Stomach (tissue), 9 donors: Measurements from ENCODE around the gene KCTD17. TPM values are rescaled to one million over a fixed set of nuclear protein-coding genes. Genes with fewer than 3 reads are reported as not detected.

Source experiments
- DNase-seq, 2 donors: peaks; one replicate each; pipeline versions ENCODE4 v3.0.0 to v3.0.0-alpha.2; 2013 to 2019
- H3K27ac ChIP-seq, 5 donors: fragments of 200-600 bp in 4 of 5; sonication (generic) in 4 of 5; one replicate each; pipeline ENCODE4 v1.5.1; 2013 to 2019; ENCODE audit warnings: mild to moderate bottlenecking in 1 of 5, moderate library complexity in 1 of 5
- H3K27me3 ChIP-seq, 3 donors: fragments of 200-600 bp; sonication (generic); one replicate each; pipeline ENCODE4 v1.5.1; 2017 to 2019; ENCODE audit warnings: mixed run types in 1 of 3
- H3K36me3 ChIP-seq, 4 donors: fragments of 200-600 bp; sonication (generic); 1 replicate in 3 of 4; 2 replicates in 1 of 4; pipeline ENCODE4 v1.5.1; 2016 to 2019
- H3K4me1 ChIP-seq, 4 donors: fragments of 200-600 bp; sonication (generic); one replicate each; pipeline ENCODE4 v1.5.1; 2016 to 2019
- H3K4me3 ChIP-seq, 4 donors: fragments of 200-600 bp; sonication (generic) in 3 of 4; one replicate each; pipeline ENCODE4 v1.5.1; 2016 to 2019; ENCODE audit warnings: mild to moderate bottlenecking in 1 of 4
- H3K9me3 ChIP-seq, 4 donors: fragments of 200-600 bp; sonication (generic); one replicate each; pipeline ENCODE4 v1.5.1; 2016 to 2019
- EP300 ChIP-seq: sonication (generic); formaldehyde crosslinking; IDR thresholded peaks from one replicate; pipeline ENCODE4 v1.6.1; 2017; ENCODE audit warnings: antibody characterized with exemption
- POLR2A ChIP-seq, 4 donors: fragments of 450-650 bp; IDR thresholded peaks; one replicate each; pipeline ENCODE4 v1.6.1; 2016; ENCODE audit warnings: antibody characterized with exemption in 4 of 4, control low read depth in 2 of 4, mild to moderate bottlenecking in 1 of 4, moderate library complexity in 1 of 4
- POLR2AphosphoS5 ChIP-seq, 3 donors: sonication (generic); formaldehyde crosslinking; IDR thresholded peaks; one replicate each; pipeline ENCODE4 v1.6.1; 2016; ENCODE audit warnings: antibody characterized with exemption in 3 of 3
- WGBS, 5 donors: extraction: QIAGEN DNeasy Blood & Tissue Kit in 3 of 5; methylation state at CpG; one replicate each; pipeline versions ENCODE4 v1.1.5 to v1.1.7; 2013 to 2018; 5-methylcytosine and 5-hydroxymethylcytosine counted together
- intact Hi-C: fragments of 100-400 bp; cut with DNase I; formaldehyde crosslinking; loops from one replicate; pipeline ENCODE4 v1.15.1; 2023; ENCODE audit warnings: low total_unique reads
- polyA plus RNA-seq, 3 donors: library from polyadenylated mRNA; stranded (reverse); fragments of 200-250 nt; gene quantifications; one replicate each; pipeline ENCODE4 v1.2.3, GENCODE V29; 2013
- total RNA-seq, 5 donors: library from RNA; depleted of rRNA; stranded (reverse); fragments of >200 nt; gene quantifications; one replicate each; pipeline versions ENCODE4 v1.1.0 to v1.2.3, GENCODE V29; 2014 to 2016
- TF ChIP-seq, protein P1 (sequence below), 7 experiments: fragments of 450-650 bp in 4 of 7; fragments of 200-600 bp in 3 of 7; sonication (generic) in 3 of 7; IDR thresholded peaks; one replicate each; pipeline ENCODE4 v1.5.1; 2016 to 2019; ENCODE audit warnings: antibody characterized with exemption in 7 of 7, control low read depth in 2 of 7, mild to moderate bottlenecking in 1 of 7
- donor health status: healthy with polysubstance abuse.
- donor health status: Bipolar disorder and iron deficiency.
- donor health status: healthy.

The KCTD17 gene
- total and polyA plus RNA-seq, 8 donors: 1.8 to 82.8 (median 9.2) TPM

DNA sequence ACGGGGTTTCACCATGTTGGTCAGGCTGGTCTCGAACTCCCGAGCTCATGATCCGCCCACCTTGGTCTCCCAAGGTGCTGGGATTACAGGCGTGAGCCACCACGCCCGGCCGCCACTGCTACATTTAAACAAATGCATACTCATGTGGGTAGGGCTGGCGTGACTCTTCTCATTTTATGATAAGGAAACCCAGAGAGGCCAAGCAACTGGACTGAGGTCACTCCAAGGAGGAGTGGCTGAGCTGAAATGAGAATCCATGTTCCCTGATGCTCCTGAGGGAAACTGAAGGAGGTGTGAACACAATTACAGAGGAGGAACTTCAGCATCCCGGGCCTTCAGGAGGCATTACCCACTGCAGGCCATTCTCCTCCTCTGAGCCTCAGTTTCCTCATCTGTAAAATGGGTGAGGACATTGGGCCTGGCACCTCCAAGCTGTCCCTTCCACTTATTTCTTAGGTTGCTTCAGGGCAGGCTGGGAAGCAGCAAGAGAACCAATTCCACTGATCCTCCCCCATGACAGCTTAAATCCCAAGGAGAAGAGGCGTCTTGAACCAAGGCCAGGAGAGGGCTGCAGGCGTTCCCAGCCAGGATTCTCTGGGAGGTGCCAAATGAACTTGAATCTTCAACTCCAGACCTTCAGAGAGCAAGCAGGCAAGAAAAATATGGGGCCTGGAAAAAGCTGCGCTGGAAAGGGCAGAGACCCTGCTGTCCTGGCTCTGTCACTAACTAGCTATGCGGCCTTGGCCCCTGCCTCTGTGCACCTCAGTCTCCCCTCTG is 35.2 kb upstream of the KCTD17 start:
- TF ChIP-seq POLR2AphosphoS5 (IDR thresholded peaks at IDR 0.05): peak in 2 of 3 donors; percentile 56 to 75
- no peak for TF ChIP-seq EP300
- Histone ChIP-seq H3K9me3 (no peaks in the 10 kb centered on the region), H3K4me3 (peak overlapping the region in 1 of 4 donors; percentile 97), H3K4me1 (peaks cover 58 to 85% (median 77%) of the 10 kb centered on the region in 4 donors), H3K27me3 (no peaks in the 10 kb centered on the region), H3K36me3 (peaks cover 0 to 10% (median 4%) of the 10 kb centered on the region in 4 donors), H3K27ac (peak overlapping the region; percentile 93 to 97 (median 94))
- intact Hi-C loops: no loop called here
- DNase-seq: peak; percentile 72 to 76
- 62 to 82% (median 71%) methylated on average over 14 of the region's 14 CpGs for WGBS, 5 donors

DNA sequence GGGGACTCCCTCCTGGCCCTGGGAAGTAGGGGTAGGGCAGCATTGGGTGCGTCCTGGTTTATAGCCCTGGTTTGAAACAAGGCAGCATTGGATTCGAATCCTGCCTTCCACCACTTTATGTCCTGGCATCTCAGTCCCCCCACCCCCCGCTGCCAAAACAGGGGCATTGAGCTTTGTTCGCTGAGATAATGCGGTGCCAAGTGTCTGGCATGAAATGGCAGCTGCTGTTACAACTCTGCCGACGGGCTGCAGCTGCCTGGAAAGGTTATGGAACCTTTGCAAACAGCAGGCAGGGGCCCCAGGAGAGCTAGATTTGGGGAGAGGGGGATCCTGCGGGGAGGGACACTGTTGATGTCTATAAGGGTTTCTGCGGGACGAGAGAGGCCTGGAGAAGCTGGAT is 34.2 kb upstream of the KCTD17 start:
- intact Hi-C loops: no loop called here
- Histone ChIP-seq H3K9me3 (no peaks in the 10 kb centered on the region), H3K27me3 (no peaks in the 10 kb centered on the region), H3K27ac (peak overlapping the region; percentile 93 to 97 (median 94)), H3K4me1 (peaks cover 61 to 85% (median 77%) of the 10 kb centered on the region in 4 donors), H3K36me3 (peaks cover 0 to 10% (median 4%) of the 10 kb centered on the region in 4 donors), H3K4me3 (peak overlapping the region; percentile 92 to 97 (median 96))
- WGBS, 5 donors: 35 to 73% (median 42%) methylated on average over 5 to 10 of the region's 10 CpGs
- DNase-seq: peak in 1 of 2 donors; percentile 40
- no peak for TF ChIP-seq EP300
- TF ChIP-seq, protein P1, sequence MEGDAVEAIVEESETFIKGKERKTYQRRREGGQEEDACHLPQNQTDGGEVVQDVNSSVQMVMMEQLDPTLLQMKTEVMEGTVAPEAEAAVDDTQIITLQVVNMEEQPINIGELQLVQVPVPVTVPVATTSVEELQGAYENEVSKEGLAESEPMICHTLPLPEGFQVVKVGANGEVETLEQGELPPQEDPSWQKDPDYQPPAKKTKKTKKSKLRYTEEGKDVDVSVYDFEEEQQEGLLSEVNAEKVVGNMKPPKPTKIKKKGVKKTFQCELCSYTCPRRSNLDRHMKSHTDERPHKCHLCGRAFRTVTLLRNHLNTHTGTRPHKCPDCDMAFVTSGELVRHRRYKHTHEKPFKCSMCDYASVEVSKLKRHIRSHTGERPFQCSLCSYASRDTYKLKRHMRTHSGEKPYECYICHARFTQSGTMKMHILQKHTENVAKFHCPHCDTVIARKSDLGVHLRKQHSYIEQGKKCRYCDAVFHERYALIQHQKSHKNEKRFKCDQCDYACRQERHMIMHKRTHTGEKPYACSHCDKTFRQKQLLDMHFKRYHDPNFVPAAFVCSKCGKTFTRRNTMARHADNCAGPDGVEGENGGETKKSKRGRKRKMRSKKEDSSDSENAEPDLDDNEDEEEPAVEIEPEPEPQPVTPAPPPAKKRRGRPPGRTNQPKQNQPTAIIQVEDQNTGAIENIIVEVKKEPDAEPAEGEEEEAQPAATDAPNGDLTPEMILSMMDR (IDR thresholded peaks at IDR 0.05): no peak
- no peak for TF ChIP-seq POLR2A (IDR thresholded peaks at IDR 0.05)

DNA sequence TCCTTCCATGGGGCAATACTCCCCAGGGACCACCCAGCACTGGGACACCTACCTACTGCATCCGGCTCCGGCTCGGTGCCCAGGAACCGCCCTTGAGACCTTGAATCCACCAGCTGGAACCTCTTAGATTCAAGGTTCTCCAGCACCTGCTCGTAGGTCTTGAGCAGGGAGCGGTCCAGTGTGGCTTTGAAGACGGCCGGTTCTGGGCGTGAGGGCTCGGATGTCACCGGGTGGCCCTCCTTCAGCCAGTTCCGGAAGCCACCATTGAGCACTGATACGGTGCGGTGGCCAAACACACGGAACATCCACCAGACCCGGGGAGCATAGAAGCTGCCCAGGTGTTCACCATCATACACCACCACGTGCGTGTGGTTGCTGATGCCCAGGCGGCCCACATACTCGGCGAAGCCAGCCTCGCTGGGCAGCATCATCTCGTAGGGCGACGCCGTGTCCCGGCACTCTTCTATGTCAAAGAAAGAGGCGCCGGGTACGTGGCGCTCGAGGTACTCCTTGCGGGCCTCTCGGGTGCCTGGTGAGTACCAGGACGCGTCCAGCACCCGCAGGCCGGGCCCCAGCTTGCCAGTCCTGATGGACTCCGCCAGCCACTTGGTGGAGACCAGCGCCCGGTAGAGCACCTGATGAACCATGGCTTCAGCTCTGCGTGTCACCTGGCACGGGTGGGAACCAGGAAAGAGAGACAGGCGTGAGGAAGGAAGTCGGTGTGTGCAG is 33.3 kb upstream of the KCTD17 start:
- WGBS, 5 donors: 36 to 57% (median 55%) methylated on average over 19 to 45 of the region's 45 CpGs
- peaks cover 68 to 85% (median 78%) of the 10 kb centered on the region in 4 donors for H3K4me1 ChIP-seq

DNA sequence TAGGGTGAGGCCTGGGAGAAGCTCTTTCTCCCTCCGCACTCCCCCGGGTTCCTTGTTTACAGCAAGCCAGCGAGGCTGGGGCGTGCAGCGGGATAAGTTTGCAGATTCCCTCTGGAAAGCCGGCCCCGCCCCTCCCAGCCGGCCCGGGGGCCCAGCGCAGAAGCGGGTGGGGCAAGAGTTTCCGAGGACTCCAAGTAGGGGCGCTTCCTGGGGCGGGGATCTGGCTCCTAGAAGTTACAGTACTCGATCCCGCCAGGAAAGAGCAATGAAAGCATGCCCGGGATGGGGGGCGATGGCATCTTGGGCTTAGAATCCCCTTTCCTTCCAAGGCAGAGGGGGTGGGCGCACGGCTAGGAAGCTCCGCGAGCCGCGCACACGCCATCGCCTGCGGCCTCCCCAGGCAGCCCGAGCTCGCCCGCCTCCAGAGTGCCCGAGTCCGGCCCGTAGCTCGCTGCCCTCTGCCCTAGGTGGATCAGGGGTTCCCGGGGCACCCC is 32.7 kb upstream of the KCTD17 start:
- peak overlapping the region; percentile 93 to 97 (median 94) for H3K27ac ChIP-seq
- intact Hi-C loops: no loop called here
- no peaks in the 10 kb centered on the region for H3K9me3 ChIP-seq
- TF ChIP-seq POLR2AphosphoS5 (IDR thresholded peaks at IDR 0.05) (no peak), POLR2A (IDR thresholded peaks at IDR 0.05) (no peak), EP300 (no peak)
- TF ChIP-seq, protein P1 (IDR thresholded peaks at IDR 0.05): no peak
- WGBS, 5 donors: 0 to 6% (median 2%) methylated on average over 3 to 35 of the region's 35 CpGs
- DNase-seq: peak; percentile 67 to 90
- peak overlapping the region; percentile 92 to 97 (median 96) for H3K4me3 ChIP-seq
- peaks cover 68 to 85% (median 83%) of the 10 kb centered on the region in 4 donors for H3K4me1 ChIP-seq
- no peaks in the 10 kb centered on the region for H3K27me3 ChIP-seq
- peaks cover 0 to 10% (median 5%) of the 10 kb centered on the region in 4 donors for H3K36me3 ChIP-seq

More for the DNA sequence above, 33.3 kb upstream of the KCTD17 start:
- Histone ChIP-seq H3K4me3 (peak overlapping the region; percentile 92 to 97 (median 96)), H3K27me3 (no peaks in the 10 kb centered on the region), H3K27ac (peak overlapping the region; percentile 93 to 97 (median 94)), H3K9me3 (no peaks in the 10 kb centered on the region), H3K36me3 (peaks cover 0 to 10% (median 4%) of the 10 kb centered on the region in 4 donors)
- no peak for DNase-seq
- TF ChIP-seq EP300: no peak
- TF ChIP-seq, protein P1 (IDR thresholded peaks at IDR 0.05): no peak
- TF ChIP-seq POLR2A (IDR thresholded peaks at IDR 0.05): no peak
- TF ChIP-seq POLR2AphosphoS5 (IDR thresholded peaks at IDR 0.05): no peak
- intact Hi-C loops: no loop called here
